Skeletal muscle tissue (tissue), 4 donors: ENCODE data around the gene SIGLEC9. TPM values are rescaled to one million over a fixed set of nuclear protein-coding genes. Genes with fewer than 3 reads are reported as not detected.

Source experiments
- H3K27ac ChIP-seq: one replicate; pipeline ENCODE4 v1.7.0; 2013; ENCODE audit warnings: mild to moderate bottlenecking, low read depth, low read length, inconsistent platforms
- H3K27me3 ChIP-seq, 3 donors: one replicate each; pipeline ENCODE4 v1.7.0; 2013; ENCODE audit warnings: low read length in 3 of 3; ENCODE audit not compliant: control insufficient read depth in 3 of 3, insufficient read depth in 3 of 3
- H3K36me3 ChIP-seq, 3 donors: one replicate each; pipeline ENCODE4 v1.7.0; 2013; ENCODE audit warnings: low read length in 3 of 3; ENCODE audit not compliant: control insufficient read depth in 3 of 3, insufficient read depth in 3 of 3
- H3K4me1 ChIP-seq, 3 donors: one replicate each; pipeline ENCODE4 v1.7.0; 2013; ENCODE audit warnings: low read length in 3 of 3, mild to moderate bottlenecking in 3 of 3; ENCODE audit not compliant: control insufficient read depth in 3 of 3, insufficient read depth in 3 of 3
- H3K4me3 ChIP-seq, 3 donors: one replicate each; pipeline ENCODE4 v1.7.0; 2013; ENCODE audit warnings: low read length in 3 of 3
- H3K9ac ChIP-seq, 3 donors: one replicate each; pipeline ENCODE4 v1.7.0; 2013; ENCODE audit warnings: low read length in 3 of 3, mild to moderate bottlenecking in 3 of 3, moderate library complexity in 2 of 3, low read depth in 1 of 3
- H3K9me3 ChIP-seq, 3 donors: one replicate each; pipeline ENCODE4 v1.7.0; 2013; ENCODE audit warnings: low read length in 3 of 3; ENCODE audit not compliant: control insufficient read depth in 3 of 3
- total RNA-seq: library from RNA; depleted of rRNA; stranded (reverse); fragments of >200 nt; gene quantifications from one replicate; pipeline ENCODE4 v1.2.3, GENCODE V29; 2014
- donor health status: Osteomylitis.

SIGLEC9 gene
- total RNA-seq, 1 donor from 2014 or later, result under 0.01 TPM

DNA sequence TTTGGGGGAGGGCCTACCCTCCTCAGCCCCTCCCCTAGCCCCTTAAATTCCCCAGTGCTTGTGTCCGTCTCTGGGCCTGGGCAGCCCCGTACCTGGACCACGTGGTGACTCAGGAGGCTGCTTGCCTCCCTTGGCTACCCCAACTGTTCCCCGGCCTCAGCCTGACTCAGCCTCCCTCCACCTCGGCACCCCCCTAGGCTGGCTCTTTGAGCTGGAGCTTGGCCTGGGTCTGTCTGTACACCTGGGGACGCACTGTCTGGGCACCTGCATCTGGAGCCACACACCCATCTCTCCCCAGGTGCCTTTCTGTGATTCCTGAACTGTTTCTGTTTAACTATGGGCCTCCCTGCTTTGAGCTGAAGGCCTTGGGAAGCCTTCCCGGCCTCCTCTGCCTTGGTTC lies 40.2 kb upstream of the SIGLEC9 start:
- Histone ChIP-seq H3K36me3 (no peaks in the 10 kb centered on the region), H3K27ac (no peak overlapping the region), H3K9me3 (no peaks in the 10 kb centered on the region), H3K4me1 (no peaks in the 10 kb centered on the region), H3K9ac (no peak overlapping the region), H3K4me3 (no peak overlapping the region), H3K27me3 (peaks cover 0 to 11% (median 2%) of the 10 kb centered on the region in 3 donors)

DNA sequence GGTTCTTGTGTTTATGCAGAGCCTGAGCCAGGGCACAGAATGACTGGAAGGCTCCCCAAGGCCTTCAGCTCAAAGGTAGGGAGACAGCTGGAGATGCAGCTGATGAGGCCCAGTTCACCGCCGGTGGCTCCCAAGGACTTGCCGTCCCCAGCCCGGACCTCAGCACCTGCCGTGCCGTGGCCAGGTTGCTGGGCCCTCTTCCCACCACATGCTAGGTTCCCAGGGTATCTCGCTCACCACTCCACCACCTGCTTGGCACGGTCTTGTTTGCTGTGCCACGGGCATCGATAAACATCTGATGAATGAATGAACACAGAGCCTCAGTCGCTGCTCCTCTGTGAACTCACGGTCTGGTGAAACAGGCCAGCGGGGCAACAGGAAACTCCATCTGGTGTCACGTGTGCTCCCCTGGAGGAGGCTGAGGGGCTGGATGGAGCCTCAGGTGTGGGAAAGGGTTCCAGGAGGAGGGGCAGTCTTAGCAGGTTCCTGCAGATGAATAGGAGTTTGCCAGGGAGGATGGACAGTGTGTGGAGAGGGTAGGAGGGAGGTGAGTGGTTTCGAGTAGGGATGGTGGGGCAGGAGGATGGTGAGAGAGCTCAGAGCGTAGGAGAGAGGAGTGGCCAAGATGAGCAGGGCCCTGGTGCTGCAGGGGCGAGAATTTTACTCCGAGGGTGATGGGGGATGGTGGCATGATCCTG lies 38.4 kb upstream of the SIGLEC9 start:
- no peaks in the 10 kb centered on the region for H3K4me1 ChIP-seq
- no peak overlapping the region for H3K9ac ChIP-seq
- H3K36me3 ChIP-seq, result no peaks in the 10 kb centered on the region
- H3K4me3 ChIP-seq, result no peak overlapping the region
- peaks cover 0 to 11% (median 0%) of the 10 kb centered on the region in 3 donors for H3K27me3 ChIP-seq
- H3K27ac ChIP-seq, result no peak overlapping the region
- H3K9me3 ChIP-seq, result no peaks in the 10 kb centered on the region

DNA sequence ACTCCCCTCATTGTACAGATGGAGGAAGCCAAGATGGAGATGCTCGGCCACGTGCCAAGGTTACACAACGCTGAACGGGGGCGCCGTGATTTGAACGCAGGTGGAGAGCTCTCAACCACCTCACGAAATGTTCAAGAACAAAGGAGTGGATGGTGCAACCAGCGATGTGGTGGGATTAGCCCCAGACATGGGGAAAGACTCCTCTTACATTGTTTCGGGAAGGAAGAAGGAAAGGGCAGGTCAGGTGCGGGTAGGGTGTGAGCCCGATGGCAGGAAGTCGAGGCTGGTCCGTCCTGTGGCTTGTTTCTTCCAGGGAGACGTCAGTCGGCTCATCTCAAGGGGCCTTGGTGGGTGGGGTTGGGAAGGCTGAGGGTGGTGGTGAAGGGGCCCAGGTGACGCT lies 34.9 kb upstream of the SIGLEC9 start:
- Histone ChIP-seq H3K4me3 (no peak overlapping the region), H3K4me1 (no peaks in the 10 kb centered on the region), H3K27me3 (peaks cover 0 to 3% (median 0%) of the 10 kb centered on the region in 3 donors), H3K27ac (no peak overlapping the region), H3K36me3 (no peaks in the 10 kb centered on the region), H3K9me3 (no peaks in the 10 kb centered on the region), H3K9ac (no peak overlapping the region)

DNA sequence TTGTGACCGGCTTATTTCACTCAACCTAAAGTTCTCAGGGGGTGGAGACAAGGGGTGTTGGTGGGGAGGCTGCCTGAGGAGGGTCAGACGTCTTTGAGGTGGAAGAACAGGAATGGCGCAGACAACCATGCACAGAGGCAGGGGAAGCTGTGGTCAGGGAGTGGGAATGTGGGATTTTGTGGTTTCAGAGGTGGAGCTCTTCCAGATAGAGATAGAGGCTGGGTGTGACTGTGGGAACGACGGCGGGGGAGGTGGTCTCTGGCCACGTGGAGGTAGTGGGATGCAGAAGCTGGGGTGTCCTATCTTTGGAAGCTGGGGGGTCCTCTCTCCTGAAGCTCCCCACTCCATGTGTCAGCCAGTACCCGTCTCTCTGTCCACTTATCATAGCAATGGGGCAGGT lies 34.2 kb upstream of the SIGLEC9 start:
- H3K4me3 ChIP-seq, result no peak overlapping the region
- H3K9me3 ChIP-seq, result no peaks in the 10 kb centered on the region
- H3K9ac ChIP-seq, result no peak overlapping the region
- no peaks in the 10 kb centered on the region for H3K36me3 ChIP-seq
- H3K4me1 ChIP-seq, result no peaks in the 10 kb centered on the region
- H3K27me3 ChIP-seq, result peaks cover 0 to 6% (median 0%) of the 10 kb centered on the region in 3 donors
- no peak overlapping the region for H3K27ac ChIP-seq

DNA sequence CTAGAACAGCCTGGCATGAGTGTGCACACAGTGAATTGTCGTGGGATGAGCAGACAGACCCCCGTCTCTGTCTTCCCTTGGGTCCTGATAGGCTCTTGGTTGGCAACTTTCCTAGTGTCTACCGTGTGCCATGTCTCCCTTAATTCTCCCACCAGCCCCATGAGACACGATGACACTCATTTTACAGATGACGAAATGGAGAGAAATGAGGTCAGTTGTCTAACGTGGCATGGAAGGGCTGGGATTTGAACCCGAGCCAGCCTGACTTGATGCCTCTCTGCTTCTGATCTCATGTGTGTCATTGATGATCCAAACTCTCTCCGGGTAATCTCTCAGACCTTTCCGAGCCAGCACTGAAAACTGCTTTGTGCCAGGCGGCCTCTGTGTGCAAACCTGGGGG lies 33.6 kb upstream of the SIGLEC9 start:
- Histone ChIP-seq H3K9ac (no peak overlapping the region), H3K27ac (no peak overlapping the region), H3K9me3 (no peaks in the 10 kb centered on the region), H3K4me1 (no peaks in the 10 kb centered on the region), H3K36me3 (no peaks in the 10 kb centered on the region), H3K4me3 (no peak overlapping the region), H3K27me3 (peaks cover 0 to 6% (median 0%) of the 10 kb centered on the region in 3 donors)

DNA sequence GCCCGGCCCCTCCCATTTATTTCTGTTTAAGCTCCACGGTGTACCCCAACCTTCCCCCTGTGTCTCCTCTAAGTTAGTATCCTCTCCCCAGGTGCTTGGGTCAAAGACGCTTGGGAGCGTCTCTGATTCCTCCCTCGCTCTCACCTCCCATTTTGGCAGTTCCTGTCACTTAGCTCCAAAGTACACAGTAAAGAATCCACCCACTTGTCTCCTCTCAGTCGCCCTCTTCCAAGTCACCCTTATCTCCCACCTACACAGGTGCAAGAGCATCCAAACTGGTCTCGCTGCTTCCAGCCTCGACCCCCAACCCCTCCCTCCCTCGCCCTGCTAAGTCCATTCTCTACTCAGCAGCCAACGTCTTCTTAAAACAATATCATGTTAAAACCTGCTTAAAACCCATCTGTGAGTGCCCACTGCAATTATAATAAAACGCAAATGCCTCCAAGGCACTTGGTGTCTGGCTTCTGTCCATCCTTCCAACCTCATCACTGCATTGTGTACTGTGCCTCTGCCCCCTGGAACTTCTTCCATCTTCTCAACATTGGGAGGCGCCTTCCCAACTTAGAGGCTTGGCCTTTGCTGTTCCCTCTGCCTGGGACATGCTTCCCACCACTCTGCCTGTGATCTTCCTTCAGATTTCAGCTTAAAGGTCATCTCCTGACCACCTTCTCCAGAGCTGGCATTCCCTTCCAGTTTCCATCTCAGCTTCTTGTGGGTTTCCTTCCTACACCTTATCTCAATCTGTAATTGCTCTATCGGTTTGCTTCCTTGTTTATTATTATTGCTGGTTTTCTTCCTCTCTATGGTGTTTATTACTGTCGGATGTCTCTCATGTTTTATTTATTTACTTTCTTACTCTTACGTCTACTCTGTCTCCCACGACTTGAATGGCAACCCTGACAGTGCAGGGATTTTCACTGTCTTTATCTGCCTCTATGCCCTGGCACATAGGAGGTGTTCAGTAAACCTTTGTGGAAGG lies 32.5 kb upstream of the SIGLEC9 start:
- Histone ChIP-seq H3K36me3 (no peaks in the 10 kb centered on the region), H3K4me1 (no peaks in the 10 kb centered on the region)

DNA sequence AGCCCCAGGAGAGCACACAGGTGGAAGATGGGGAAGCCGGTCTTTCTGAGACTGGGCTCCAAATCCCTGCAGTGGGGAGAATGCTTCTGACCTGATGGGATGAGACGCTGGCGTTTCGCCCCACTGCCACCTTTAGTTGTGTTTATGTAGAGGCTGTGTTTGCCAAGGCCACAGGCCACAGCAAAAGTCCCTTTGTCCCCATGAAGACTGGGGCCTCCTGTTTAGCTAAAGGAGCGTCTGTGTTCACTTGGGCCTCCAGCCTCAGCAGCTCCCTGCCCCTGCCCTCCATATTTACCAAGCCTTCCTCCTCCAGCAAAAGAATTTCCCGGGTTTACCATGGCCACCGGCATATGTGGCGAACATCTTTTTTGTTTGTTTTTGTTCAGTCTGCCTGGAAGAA lies 31.6 kb upstream of the SIGLEC9 start:
- Histone ChIP-seq H3K36me3 (no peaks in the 10 kb centered on the region), H3K27me3 (peaks cover 0 to 6% (median 0%) of the 10 kb centered on the region in 3 donors), H3K27ac (no peak overlapping the region), H3K4me3 (no peak overlapping the region), H3K4me1 (no peaks in the 10 kb centered on the region), H3K9me3 (no peaks in the 10 kb centered on the region), H3K9ac (no peak overlapping the region)

More for the DNA sequence above, 32.5 kb upstream of the SIGLEC9 start:
- Histone ChIP-seq H3K27me3 (peaks cover 0 to 6% (median 0%) of the 10 kb centered on the region in 3 donors), H3K27ac (no peak overlapping the region), H3K4me3 (no peak overlapping the region), H3K9me3 (no peaks in the 10 kb centered on the region), H3K9ac (no peak overlapping the region)

DNA sequence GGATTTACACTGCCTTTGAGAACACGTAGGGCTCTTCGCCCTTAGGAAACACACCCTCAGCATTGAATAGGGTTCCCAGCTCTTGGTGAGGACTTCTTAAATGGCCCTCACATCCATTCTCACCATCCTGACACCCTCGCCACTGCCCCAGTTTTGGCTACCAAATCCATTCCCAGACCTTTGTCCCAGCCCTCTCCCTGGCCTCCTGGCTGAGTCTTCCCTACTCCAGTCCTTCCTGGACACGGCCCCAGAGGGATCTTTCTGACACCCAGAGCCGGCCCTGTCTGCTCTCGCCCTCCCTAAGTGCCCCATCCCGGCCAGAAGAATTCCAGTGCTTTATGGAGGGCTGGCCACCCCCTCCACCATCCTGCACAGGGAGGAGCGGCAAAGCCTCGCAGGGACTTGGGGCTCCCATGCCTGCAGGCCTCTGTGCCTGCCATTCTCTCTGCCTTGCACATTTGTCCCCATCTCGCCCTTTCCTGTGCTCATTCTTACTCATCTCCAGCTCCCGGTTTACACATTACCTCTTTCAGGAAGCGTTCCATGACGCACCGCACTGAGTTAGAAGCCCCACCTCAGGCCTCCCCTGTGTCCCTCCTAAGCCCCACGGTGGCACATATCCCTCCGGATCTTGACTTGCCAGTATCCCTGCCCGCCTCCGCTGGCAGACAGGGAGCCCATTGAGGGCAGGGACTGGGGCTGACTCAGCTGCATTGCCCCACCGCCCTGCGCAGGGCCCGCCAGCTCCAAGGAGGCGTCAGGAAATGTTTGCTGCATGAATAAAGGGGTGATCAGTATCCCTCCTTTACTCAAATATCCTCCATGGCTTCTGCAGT lies 31.0 kb upstream of the SIGLEC9 start:
- H3K36me3 ChIP-seq, result no peaks in the 10 kb centered on the region
- peaks cover 0 to 6% (median 0%) of the 10 kb centered on the region in 3 donors for H3K27me3 ChIP-seq
- H3K4me3 ChIP-seq, result no peak overlapping the region
- no peaks in the 10 kb centered on the region for H3K9me3 ChIP-seq
- H3K27ac ChIP-seq, result no peak overlapping the region
- no peaks in the 10 kb centered on the region for H3K4me1 ChIP-seq
- H3K9ac ChIP-seq, result no peak overlapping the region

DNA sequence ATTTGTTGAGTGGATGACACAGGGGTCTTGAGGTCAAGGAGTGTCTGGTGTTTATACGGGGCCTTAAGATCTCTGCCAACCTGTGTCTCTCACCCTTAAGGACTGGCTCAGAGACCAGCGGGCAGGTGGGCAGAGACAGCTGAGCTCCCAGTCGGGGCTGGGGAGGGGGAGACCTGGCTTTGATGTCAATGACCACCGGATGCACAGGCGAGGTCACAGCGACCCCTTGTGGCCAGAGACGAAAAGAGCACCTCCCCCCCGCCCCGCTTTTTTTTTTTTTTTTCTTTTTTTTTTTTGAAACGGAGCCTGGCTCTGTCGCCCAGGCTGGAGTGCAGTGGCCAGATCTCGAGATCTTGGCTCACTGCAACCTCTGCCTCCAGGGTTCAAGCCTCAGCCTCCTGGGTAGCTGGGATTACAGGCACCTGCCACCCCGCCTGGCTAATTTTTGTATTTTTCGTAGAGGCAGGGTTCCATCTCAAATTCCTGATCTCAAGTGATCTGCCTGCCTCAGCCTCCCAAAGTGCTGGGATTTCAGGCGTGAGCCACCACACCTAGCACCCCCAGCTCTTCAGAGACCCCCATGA lies 29.9 kb upstream of the SIGLEC9 start:
- peaks cover 0 to 6% (median 0%) of the 10 kb centered on the region in 3 donors for H3K27me3 ChIP-seq
- no peaks in the 10 kb centered on the region for H3K4me1 ChIP-seq
- no peak overlapping the region for H3K4me3 ChIP-seq
- no peak overlapping the region for H3K27ac ChIP-seq
- H3K9ac ChIP-seq, result no peak overlapping the region
- peaks cover 0 to 4% (median under 1%) of the 10 kb centered on the region in 3 donors for H3K36me3 ChIP-seq
- no peaks in the 10 kb centered on the region for H3K9me3 ChIP-seq
